Suprapubic skin (tissue), 4 donors: ENCODE results near the gene ABCA12. TPM values are rescaled to one million over a fixed set of nuclear protein-coding genes. Genes with fewer than 3 reads are reported as not detected.

Experiments
- DNase-seq, 2 donors: peaks; one replicate each; pipeline ENCODE4 v3.0.0-alpha.2; 2019; ENCODE audit warnings: low spot score in 2 of 2
- H3K27ac ChIP-seq: fragments of 200-600 bp; sonication (generic); one replicate; pipeline ENCODE4 v1.5.1; 2019
- H3K27me3 ChIP-seq: fragments of 200-600 bp; sonication (generic); one replicate; pipeline ENCODE4 v1.5.1; 2019
- H3K36me3 ChIP-seq: fragments of 200-600 bp; sonication (generic); one replicate; pipeline ENCODE4 v1.5.1; 2019
- H3K4me1 ChIP-seq: fragments of 200-600 bp; sonication (generic); one replicate; pipeline ENCODE4 v1.5.1; 2019
- H3K4me3 ChIP-seq: fragments of 200-600 bp; sonication (generic); one replicate; pipeline ENCODE4 v1.5.1; 2019; ENCODE audit warnings: mild to moderate bottlenecking
- H3K9me3 ChIP-seq: fragments of 200-600 bp; sonication (generic); one replicate; pipeline ENCODE4 v1.5.1; 2019
- EP300 ChIP-seq: sonication (generic); formaldehyde crosslinking; IDR thresholded peaks from one replicate; pipeline ENCODE4 v1.6.1; 2017; ENCODE audit warnings: antibody characterized with exemption
- POLR2A ChIP-seq, 2 donors: fragments of 450-650 bp; IDR thresholded peaks; one replicate each; pipeline ENCODE4 v1.6.1; 2017; ENCODE audit warnings: antibody characterized with exemption in 2 of 2, mild to moderate bottlenecking in 2 of 2, moderate library complexity in 2 of 2
- POLR2AphosphoS5 ChIP-seq, 3 donors: sonication (generic); formaldehyde crosslinking; IDR thresholded peaks; one replicate each; pipeline ENCODE4 v1.6.1; 2017; ENCODE audit warnings: antibody characterized with exemption in 3 of 3
- WGBS: methylation state at CpG from one replicate; pipeline ENCODE4 v1.1.5; 2018; 5-methylcytosine and 5-hydroxymethylcytosine counted together
- total RNA-seq, 4 donors: library from RNA; depleted of rRNA; stranded (reverse); fragments of >200 nt; gene quantifications; one replicate each; pipeline ENCODE4 v1.1.0, GENCODE V29; 2016
- TF ChIP-seq, protein P1 (sequence below), 2 donors: fragments of 200-600 bp in 1 of 2; fragments of 450-650 bp in 1 of 2; sonication (generic) in 1 of 2; IDR thresholded peaks; one replicate each; pipeline ENCODE4 v1.5.1; 2016 to 2019; ENCODE audit warnings: antibody characterized with exemption in 2 of 2, mild to moderate bottlenecking in 1 of 2, moderate library complexity in 1 of 2

The ABCA12 gene
- total RNA-seq, 4 donors from 2014 or later: 55.9 to 98.4 (median 65.9) TPM

DNA sequence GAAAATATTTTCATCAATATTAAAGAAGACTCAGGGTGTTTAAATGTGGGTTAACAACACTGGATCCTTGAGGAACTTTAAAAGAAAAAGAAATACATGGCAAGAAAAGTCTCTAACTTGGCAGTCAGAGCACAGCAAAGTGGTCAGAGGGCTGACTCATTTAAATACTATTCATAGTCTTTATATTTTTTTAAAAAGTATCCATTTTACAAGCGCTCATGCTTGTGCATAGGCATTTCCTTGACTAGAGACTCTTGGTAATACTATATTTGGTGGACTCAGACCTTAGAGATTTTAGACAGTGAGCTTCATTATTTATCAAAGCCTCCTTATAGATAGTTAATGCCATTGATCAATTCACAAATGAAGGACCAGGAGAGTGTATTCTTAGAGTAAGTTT, 110.2 kb downstream of the ABCA12 start:
- H3K27me3 ChIP-seq: no peaks in the 10 kb centered on the region
- DNase-seq: no peak
- H3K4me1 ChIP-seq: no peaks in the 10 kb centered on the region
- H3K36me3 ChIP-seq: no peaks in the 10 kb centered on the region
- TF ChIP-seq POLR2A (IDR thresholded peaks at IDR 0.05) (no peak), POLR2AphosphoS5 (IDR thresholded peaks at IDR 0.05) (no peak), EP300 (no peak)
- TF ChIP-seq, protein P1, sequence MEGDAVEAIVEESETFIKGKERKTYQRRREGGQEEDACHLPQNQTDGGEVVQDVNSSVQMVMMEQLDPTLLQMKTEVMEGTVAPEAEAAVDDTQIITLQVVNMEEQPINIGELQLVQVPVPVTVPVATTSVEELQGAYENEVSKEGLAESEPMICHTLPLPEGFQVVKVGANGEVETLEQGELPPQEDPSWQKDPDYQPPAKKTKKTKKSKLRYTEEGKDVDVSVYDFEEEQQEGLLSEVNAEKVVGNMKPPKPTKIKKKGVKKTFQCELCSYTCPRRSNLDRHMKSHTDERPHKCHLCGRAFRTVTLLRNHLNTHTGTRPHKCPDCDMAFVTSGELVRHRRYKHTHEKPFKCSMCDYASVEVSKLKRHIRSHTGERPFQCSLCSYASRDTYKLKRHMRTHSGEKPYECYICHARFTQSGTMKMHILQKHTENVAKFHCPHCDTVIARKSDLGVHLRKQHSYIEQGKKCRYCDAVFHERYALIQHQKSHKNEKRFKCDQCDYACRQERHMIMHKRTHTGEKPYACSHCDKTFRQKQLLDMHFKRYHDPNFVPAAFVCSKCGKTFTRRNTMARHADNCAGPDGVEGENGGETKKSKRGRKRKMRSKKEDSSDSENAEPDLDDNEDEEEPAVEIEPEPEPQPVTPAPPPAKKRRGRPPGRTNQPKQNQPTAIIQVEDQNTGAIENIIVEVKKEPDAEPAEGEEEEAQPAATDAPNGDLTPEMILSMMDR (IDR thresholded peaks at IDR 0.05): no peak
- WGBS: 81% methylated on average over 1 of the region's 1 CpG
- H3K4me3 ChIP-seq: no peak overlapping the region
- no peak overlapping the region for H3K27ac ChIP-seq
- no peaks in the 10 kb centered on the region for H3K9me3 ChIP-seq

DNA sequence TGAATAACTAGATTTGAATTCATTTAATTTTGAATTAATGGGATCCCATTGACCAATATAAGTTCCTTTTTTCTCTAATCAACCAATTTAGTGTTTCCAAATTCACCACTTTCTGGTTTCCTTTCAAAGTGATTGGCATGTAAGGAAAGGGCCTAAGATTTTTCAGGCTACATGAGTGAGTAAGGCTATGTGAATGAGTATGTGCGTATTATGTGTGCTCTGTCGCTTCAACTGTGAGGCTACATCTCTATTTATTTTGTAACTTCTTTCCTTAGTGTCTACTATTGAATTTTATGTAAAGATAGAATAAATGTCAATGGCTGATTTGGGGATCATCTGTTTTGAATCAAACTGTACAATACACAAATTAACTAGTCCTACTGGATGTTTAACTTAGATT, 110.6 kb downstream of the ABCA12 start:
- no peak overlapping the region for H3K4me3 ChIP-seq
- no peaks in the 10 kb centered on the region for H3K9me3 ChIP-seq
- H3K36me3 ChIP-seq: no peaks in the 10 kb centered on the region
- no peak for DNase-seq
- H3K4me1 ChIP-seq: no peaks in the 10 kb centered on the region
- no peak overlapping the region for H3K27ac ChIP-seq
- WGBS: 48% methylated on average over 2 of the region's 2 CpGs
- no peaks in the 10 kb centered on the region for H3K27me3 ChIP-seq
- no peak for TF ChIP-seq EP300
- no peak for TF ChIP-seq POLR2AphosphoS5 (IDR thresholded peaks at IDR 0.05)
- TF ChIP-seq, protein P1 (IDR thresholded peaks at IDR 0.05): no peak
- TF ChIP-seq POLR2A (IDR thresholded peaks at IDR 0.05): no peak

DNA sequence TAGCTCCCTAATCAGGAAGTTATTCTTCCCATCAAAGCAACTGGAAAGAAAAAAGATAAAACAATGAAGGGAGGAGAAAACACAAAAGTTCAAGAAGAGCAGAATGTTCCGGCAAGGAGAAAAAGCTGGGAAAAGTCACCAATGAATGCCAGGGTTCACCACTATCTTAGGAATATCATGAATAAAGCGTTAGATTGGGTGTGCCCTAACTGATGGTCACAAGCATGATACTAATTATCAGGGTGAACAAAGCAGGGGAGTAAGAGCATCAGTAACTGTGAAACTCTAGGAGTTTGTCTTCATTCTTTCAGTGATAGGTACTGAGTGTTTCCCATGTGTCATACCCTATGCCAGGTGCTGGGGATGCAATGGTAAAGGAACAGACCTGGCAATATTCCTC, 115.5 kb downstream of the ABCA12 start:
- Histone ChIP-seq H3K4me1 (no peaks in the 10 kb centered on the region), H3K4me3 (no peak overlapping the region), H3K9me3 (no peaks in the 10 kb centered on the region), H3K27ac (no peak overlapping the region), H3K36me3 (no peaks in the 10 kb centered on the region), H3K27me3 (no peaks in the 10 kb centered on the region)
- TF ChIP-seq, protein P1 (IDR thresholded peaks at IDR 0.05): no peak
- no peak for TF ChIP-seq POLR2A (IDR thresholded peaks at IDR 0.05)
- DNase-seq: no peak
- 85% methylated on average over 2 of the region's 2 CpGs for WGBS

DNA sequence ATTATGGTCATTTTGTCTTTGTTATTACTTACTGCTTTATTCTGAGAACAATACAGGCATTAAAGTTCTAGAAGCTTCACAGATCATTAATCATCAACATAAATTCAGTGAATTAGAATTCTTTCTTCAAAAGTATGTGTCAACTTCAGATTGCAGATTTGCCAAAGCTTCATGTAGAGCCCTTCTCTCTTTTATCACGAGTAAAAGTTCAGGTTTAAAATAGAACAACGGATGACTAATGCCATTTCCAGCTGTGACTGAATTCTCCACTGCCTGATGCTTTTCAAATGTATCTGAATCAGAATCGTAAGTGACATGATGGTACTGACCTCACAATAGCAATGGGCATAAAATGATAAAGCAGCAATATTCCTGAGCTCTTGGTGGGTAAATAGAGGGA, 116.0 kb downstream of the ABCA12 start:
- Histone ChIP-seq H3K9me3 (no peaks in the 10 kb centered on the region), H3K4me1 (no peaks in the 10 kb centered on the region), H3K4me3 (no peak overlapping the region), H3K27me3 (no peaks in the 10 kb centered on the region), H3K27ac (no peak overlapping the region), H3K36me3 (no peaks in the 10 kb centered on the region)
- TF ChIP-seq EP300 (no peak), POLR2A (IDR thresholded peaks at IDR 0.05) (no peak), POLR2AphosphoS5 (IDR thresholded peaks at IDR 0.05) (no peak)
- TF ChIP-seq, protein P1 (IDR thresholded peaks at IDR 0.05): no peak
- 21% methylated on average over 3 of the region's 3 CpGs for WGBS
- DNase-seq: no peak

DNA sequence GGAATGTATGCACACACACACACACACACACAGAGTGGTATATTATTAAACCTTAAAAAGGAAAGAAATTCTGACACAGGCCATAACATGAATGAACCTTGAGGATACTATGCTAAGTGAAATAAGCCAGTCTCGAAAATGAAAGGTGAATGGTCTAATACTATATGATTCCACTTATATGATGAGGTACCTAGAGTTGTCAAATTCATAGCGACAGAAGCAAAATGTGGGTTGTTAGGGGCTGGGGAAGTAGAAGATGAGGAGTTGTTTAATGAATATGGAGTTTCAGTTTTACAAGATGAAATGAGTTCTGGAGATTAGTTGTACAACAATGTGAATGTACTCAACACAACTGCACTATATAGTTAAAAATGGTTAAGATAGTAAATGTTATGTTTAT, 118.1 kb downstream of the ABCA12 start:
- H3K27me3 ChIP-seq: no peaks in the 10 kb centered on the region
- H3K36me3 ChIP-seq: no peaks in the 10 kb centered on the region
- 47% methylated on average over 2 of the region's 2 CpGs for WGBS
- H3K27ac ChIP-seq: no peak overlapping the region
- no peak for DNase-seq
- TF ChIP-seq, protein P1 (IDR thresholded peaks at IDR 0.05): no peak
- no peak for TF ChIP-seq POLR2AphosphoS5 (IDR thresholded peaks at IDR 0.05)
- TF ChIP-seq EP300: no peak
- TF ChIP-seq POLR2A (IDR thresholded peaks at IDR 0.05): no peak
- H3K4me3 ChIP-seq: no peak overlapping the region
- H3K4me1 ChIP-seq: no peaks in the 10 kb centered on the region
- no peaks in the 10 kb centered on the region for H3K9me3 ChIP-seq
